Fibroblast of lung (primary cell): ENCODE results near the gene PKNOX2.

ENCODE experiments used
- EZH2 ChIP-seq: IDR thresholded peaks from 2 replicates; pipeline ENCODE4 v1.5.1; 2012; ENCODE audit warnings: low read length, control low read depth, mild to moderate bottlenecking; ENCODE audit errors: missing control alignments
- TF ChIP-seq, protein P1 (sequence below), 2 donors: IDR thresholded peaks in 1 of 2; conservative IDR thresholded peaks in 1 of 2; 1 replicate in 1 of 2; 2 replicates in 1 of 2; pipeline ENCODE4 v1.5.1; 2011 to 2012; ENCODE audit warnings: low read length in 2 of 2, control low read depth in 1 of 2, inconsistent platforms in 1 of 2, low read depth in 1 of 2, mild to moderate bottlenecking in 1 of 2

DNA sequence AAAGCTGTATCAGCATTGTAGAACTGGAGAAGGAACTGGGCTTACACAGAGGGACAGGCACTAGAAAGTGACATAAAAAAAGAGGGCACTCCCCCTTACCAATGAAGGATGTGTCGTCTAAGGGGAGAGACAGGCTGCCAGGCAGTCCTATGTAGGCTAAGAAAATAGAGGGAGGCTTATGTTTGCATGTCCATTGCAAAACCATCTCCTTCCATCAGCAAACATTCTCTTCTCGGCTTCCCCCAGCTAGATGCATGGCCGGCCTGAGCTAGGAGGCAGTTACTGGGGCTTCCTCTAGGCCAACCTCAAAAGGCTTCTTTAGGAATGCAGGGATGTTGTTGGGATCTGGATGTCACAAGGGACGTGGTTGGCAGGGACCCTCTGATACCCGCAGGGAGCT lies 139.1 kb downstream of the PKNOX2 start:
- no peak for TF ChIP-seq EZH2
- TF ChIP-seq, protein P1, sequence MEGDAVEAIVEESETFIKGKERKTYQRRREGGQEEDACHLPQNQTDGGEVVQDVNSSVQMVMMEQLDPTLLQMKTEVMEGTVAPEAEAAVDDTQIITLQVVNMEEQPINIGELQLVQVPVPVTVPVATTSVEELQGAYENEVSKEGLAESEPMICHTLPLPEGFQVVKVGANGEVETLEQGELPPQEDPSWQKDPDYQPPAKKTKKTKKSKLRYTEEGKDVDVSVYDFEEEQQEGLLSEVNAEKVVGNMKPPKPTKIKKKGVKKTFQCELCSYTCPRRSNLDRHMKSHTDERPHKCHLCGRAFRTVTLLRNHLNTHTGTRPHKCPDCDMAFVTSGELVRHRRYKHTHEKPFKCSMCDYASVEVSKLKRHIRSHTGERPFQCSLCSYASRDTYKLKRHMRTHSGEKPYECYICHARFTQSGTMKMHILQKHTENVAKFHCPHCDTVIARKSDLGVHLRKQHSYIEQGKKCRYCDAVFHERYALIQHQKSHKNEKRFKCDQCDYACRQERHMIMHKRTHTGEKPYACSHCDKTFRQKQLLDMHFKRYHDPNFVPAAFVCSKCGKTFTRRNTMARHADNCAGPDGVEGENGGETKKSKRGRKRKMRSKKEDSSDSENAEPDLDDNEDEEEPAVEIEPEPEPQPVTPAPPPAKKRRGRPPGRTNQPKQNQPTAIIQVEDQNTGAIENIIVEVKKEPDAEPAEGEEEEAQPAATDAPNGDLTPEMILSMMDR (conservative IDR thresholded peaks at IDR 0.05 in 1 of 2, IDR thresholded peaks at IDR 0.05 in 1 of 2; ENCODE audit: low read depth in 1 of 2, low read length in 2 of 2): no peak
